Activated T-helper 1 cell treated with anti-CD3 and anti-CD28 coated beads, Interleukin-12 subunit alpha, Interleukin-12 subunit beta, Interleukin-2, Interleukin-4 antibody, amounts not matched to agents 30 ng/mL and 10 ng/mL and 1 ng/mL, durations not matched to agents 14 hours and 24 hours and 36 hours (primary cell): Measurements from ENCODE around the gene CXCR6. TPM values are rescaled to one million over a fixed set of nuclear protein-coding genes. Genes with fewer than 3 reads are reported as not detected.

Source experiments
- DNase-seq: peaks from one replicate; pipeline ENCODE4 v3.0.0; 2021; ENCODE audit warnings: low spot score
- H3K27ac Mint-ChIP-seq: one replicate; pipeline ENCODE4 v1.8.0; 2021; ENCODE audit warnings: mild to moderate bottlenecking, mixed read lengths
- H3K27me3 Mint-ChIP-seq: one replicate; pipeline ENCODE4 v1.8.0; 2022; ENCODE audit warnings: mild to moderate bottlenecking, moderate library complexity, mixed read lengths; ENCODE audit not compliant: insufficient read depth
- H3K36me3 Mint-ChIP-seq: one replicate; pipeline ENCODE4 v1.8.0; 2021; ENCODE audit warnings: low read depth, mixed read lengths
- H3K4me1 Mint-ChIP-seq: one replicate; pipeline ENCODE4 v1.8.0; 2021; ENCODE audit warnings: low read depth, mixed read lengths
- H3K4me3 Mint-ChIP-seq: one replicate; pipeline ENCODE4 v1.8.0; 2021; ENCODE audit warnings: mild to moderate bottlenecking, moderate library complexity, mixed read lengths
- H3K9me3 Mint-ChIP-seq: one replicate; pipeline ENCODE4 v1.8.0; 2021; ENCODE audit warnings: mixed read lengths
- intact Hi-C: fragments of 100-400 bp; cut with micrococcal nuclease; formaldehyde crosslinking; loops from one replicate; pipeline ENCODE4 v1.15.1; 2024
- total RNA-seq: library from RNA; stranded (reverse); gene quantifications from 2 replicates; pipeline ENCODE4 v1.2.3, GENCODE V29; 2022

CXCR6 gene
- total RNA-seq, 1 donor from 2014 or later, result 27.2 TPM

- peaks cover 3% of the 10 kb centered on the region for H3K9me3 Mint-ChIP-seq
- H3K36me3 Mint-ChIP-seq, result peaks cover 65% of the 10 kb centered on the region
- no peak for DNase-seq
- H3K4me3 Mint-ChIP-seq, result peak overlapping the region; percentile 37
- no peaks in the 10 kb centered on the region for H3K27me3 Mint-ChIP-seq
- peaks cover 90% of the 10 kb centered on the region for H3K4me1 Mint-ChIP-seq
- intact Hi-C loops, result loop anchor here (5.0 kb wide), 1 partner anchor 313 kb away; no protein-coding TSS in a partner anchor
- H3K27ac Mint-ChIP-seq, result peak overlapping the region; percentile 92
These were observed 36.1 kb downstream of the CXCR6 start for GRCh38 chr3:45979378-45979777.

DNA sequence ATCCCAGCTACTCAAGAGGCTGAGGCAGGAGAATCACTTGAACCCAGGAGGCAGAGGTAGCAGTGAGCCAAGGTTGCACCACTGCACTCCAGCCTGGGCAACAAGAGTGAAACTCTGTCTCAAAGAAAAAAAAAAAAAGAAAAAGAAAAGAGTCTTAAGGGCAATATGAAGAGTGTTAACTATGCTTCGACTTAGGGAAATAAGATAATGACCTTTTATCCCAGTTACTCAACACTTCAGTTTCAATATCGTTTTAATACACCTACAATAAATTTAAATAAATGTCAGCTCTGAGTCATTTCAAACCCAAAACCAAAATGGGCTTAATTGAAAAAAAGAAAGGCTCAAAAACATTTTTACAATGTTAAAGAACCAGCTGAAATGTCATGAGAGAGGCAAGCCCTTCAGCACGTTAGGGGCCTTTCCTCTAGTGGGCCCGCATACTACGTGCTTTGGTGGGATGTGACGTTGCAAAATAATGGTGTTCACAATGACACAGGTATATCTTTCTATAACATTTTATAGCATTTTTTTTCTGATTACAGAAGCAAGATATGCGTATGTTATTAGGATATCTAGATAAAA is 37.1 kb downstream of the CXCR6 start:
- peaks cover 3% of the 10 kb centered on the region for H3K9me3 Mint-ChIP-seq
- intact Hi-C loops, result loop anchor here (1.0 kb wide), 3 partner anchors 8 to 37 kb away; partner anchors contain the start of gene CXCR6
- peak overlapping the region; percentile 37 for H3K4me3 Mint-ChIP-seq
- H3K27me3 Mint-ChIP-seq, result no peaks in the 10 kb centered on the region
- peaks cover 89% of the 10 kb centered on the region for H3K4me1 Mint-ChIP-seq
- H3K27ac Mint-ChIP-seq, result peak overlapping the region; percentile 92
- no peak for DNase-seq
- H3K36me3 Mint-ChIP-seq, result peaks cover 62% of the 10 kb centered on the region

- no peaks in the 10 kb centered on the region for H3K27me3 Mint-ChIP-seq
- peak overlapping the region; percentile 69 for H3K4me3 Mint-ChIP-seq
- H3K27ac Mint-ChIP-seq, result peak overlapping the region; percentile 92
- no peak for DNase-seq
- peaks cover 61% of the 10 kb centered on the region for H3K36me3 Mint-ChIP-seq
- peaks cover 3% of the 10 kb centered on the region for H3K9me3 Mint-ChIP-seq
- intact Hi-C loops, result loop anchor here (1.0 kb wide), 5 partner anchors 9 to 65 kb away; partner anchors contain the start of gene CXCR6
- H3K4me1 Mint-ChIP-seq, result peaks cover 89% of the 10 kb centered on the region
These were observed 37.6 kb downstream of the CXCR6 start for GRCh38 chr3:45980819-45981218.

DNA sequence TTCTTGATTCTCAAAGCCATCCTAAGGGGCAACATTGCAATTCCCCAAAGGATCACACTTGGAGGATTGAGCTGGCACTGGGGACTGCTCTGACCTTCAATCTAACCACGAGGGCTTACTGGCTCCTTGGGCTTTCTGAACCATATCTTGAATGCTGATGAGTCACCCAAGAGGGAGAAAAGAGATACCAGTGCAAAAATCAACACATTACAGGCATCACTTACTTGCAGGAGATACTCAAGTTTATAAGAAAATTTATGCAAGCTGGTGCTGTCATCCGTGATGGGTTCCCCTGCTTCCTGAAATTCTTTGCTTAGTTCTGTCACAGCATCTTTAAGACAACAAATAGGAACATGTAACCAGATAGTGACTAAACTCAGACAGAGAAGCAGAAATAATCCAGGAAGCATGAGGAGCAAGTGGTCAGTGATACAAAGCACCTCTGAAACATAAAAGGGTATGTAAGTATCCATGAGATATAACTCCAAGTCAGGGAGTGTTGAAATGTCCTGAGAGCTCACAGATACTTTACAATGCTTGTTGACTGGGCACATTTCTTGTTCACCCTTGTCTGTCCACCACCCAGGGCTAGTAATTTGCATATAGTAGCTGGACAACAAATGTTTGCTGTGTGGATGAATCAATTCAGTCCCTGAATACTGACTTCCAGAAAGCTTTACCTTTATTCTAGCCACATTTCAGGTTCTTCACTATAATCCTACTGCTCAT is 38.2 kb downstream of the CXCR6 start:
- H3K4me1 Mint-ChIP-seq, result peaks cover 89% of the 10 kb centered on the region
- no peaks in the 10 kb centered on the region for H3K27me3 Mint-ChIP-seq
- H3K36me3 Mint-ChIP-seq, result peaks cover 58% of the 10 kb centered on the region
- intact Hi-C loops, result loop anchor here (1.0 kb wide), 2 partner anchors 12 to 65 kb away; no protein-coding TSS in a partner anchor
- DNase-seq, result no peak
- peak overlapping the region; percentile 92 for H3K27ac Mint-ChIP-seq
- peaks cover 3% of the 10 kb centered on the region for H3K9me3 Mint-ChIP-seq
- peak overlapping the region; percentile 69 for H3K4me3 Mint-ChIP-seq

DNA sequence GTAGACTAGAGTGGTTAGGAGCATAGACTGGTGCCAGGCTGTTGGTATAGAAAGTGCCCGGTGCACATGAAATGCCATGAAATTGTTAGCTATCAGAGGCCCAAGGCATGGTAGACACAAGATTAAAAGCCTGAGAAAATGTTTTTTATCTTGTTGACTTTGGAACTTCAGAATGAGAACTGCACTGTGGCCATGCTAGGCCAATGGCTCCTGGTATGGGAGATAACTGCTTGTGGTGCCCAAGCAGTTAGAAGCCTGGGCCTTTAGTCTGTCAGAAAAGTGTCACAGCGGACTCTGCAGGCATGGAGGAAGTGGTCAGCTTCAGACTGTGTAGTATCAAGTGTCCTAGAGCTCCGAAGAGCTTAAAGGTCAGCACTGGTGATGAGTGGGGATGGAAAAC is 40.5 kb downstream of the CXCR6 start:
- no peaks in the 10 kb centered on the region for H3K9me3 Mint-ChIP-seq
- no peak for DNase-seq
- H3K36me3 Mint-ChIP-seq, result peaks cover 58% of the 10 kb centered on the region
- H3K4me3 Mint-ChIP-seq, result no peak overlapping the region
- H3K4me1 Mint-ChIP-seq, result peaks cover 87% of the 10 kb centered on the region
- H3K27ac Mint-ChIP-seq, result no peak overlapping the region
- no peaks in the 10 kb centered on the region for H3K27me3 Mint-ChIP-seq
- intact Hi-C loops, result no loop called here

- H3K4me1 Mint-ChIP-seq, result peaks cover 87% of the 10 kb centered on the region
- H3K27me3 Mint-ChIP-seq, result no peaks in the 10 kb centered on the region
- H3K27ac Mint-ChIP-seq, result peak overlapping the region; percentile 45
- no peak for DNase-seq
- intact Hi-C loops, result no loop called here
- H3K36me3 Mint-ChIP-seq, result peaks cover 57% of the 10 kb centered on the region
- no peaks in the 10 kb centered on the region for H3K9me3 Mint-ChIP-seq
- H3K4me3 Mint-ChIP-seq, result no peak overlapping the region
These were observed 41.4 kb downstream of the CXCR6 start for GRCh38 chr3:45984331-45985312.

DNA sequence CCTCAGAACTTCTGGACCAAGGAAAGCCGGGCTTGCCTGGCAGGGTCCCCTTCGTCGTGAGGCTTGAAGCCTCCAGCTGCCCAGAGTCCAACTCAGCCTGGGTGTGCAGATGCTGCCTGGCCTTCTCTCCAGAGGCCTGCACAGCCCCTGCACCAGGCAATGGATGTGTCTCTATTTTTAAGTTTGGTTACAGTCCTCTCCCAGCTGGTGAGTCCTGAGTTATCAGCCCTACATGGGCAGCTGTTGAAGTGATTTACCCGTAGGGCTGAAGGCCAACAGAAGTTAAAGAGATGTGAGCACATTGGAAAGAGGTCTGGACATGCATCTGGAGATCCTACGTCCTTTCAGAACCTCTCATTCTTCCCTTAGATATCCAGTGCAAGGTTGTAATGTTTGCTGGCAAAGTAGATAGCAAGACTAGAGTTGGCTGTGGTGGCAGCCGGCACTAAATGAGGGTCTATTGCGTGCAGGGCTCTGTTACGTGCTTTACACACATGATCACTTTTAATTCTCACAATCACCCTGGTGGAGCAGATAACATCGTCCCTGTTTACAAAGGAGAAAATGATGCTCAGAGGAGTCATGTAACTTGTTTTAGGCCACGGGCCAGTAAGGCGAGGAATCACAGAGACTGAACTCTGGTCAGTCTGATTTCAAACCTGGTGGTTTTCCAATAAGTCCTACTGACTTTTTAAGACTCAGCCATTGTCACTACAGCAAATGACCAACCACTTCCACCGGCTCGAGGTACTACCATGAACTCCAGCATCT is 42.5 kb downstream of the CXCR6 start:
- intact Hi-C loops, result no loop called here
- Mint-ChIP-seq H3K36me3 (peaks cover 64% of the 10 kb centered on the region), H3K4me1 (peaks cover 87% of the 10 kb centered on the region), H3K9me3 (no peaks in the 10 kb centered on the region), H3K4me3 (no peak overlapping the region), H3K27me3 (no peaks in the 10 kb centered on the region), H3K27ac (no peak overlapping the region)
- DNase-seq, result no peak

DNA sequence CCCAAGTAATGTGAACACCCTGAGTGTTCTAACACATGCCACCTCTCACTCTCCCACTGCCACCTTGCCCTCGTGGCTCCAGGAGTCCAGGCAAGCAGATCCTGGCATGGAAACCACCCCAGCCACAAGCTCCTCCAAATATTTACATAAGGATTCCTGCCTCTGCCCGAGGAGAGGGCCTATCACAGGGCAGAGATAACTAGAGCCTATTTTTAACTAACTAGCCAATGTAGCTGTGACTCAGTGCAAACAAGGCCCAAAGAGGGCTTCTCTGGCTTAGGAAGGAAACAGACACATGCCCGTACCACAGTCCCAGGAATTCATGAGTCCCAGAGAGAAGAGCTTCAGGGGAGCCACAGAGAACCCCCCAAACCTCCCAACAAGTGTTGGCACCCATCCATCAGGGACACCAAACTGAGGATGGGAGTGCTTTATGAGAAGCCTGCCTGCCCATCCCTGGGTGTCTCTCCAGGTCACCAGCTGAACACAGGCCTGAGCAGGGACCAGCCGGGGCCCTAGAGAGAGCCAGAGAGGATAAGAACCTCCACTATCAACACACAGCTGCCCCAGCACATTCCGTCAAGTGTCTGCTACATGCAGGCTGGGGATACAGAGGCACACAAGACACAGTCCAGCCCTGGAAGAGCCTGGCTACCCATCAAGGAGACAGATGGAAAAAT is 43.2 kb downstream of the CXCR6 start:
- H3K4me1 Mint-ChIP-seq, result peaks cover 84% of the 10 kb centered on the region

GRCh38 chr3:45987368-45988291 is 44.4 kb downstream of the CXCR6 start:
- Mint-ChIP-seq H3K27ac (no peak overlapping the region), H3K27me3 (no peaks in the 10 kb centered on the region), H3K4me1 (peaks cover 90% of the 10 kb centered on the region), H3K36me3 (peaks cover 69% of the 10 kb centered on the region), H3K4me3 (no peak overlapping the region), H3K9me3 (no peaks in the 10 kb centered on the region)
- intact Hi-C loops, result no loop called here
- no peak for DNase-seq

More for the DNA sequence above, 43.2 kb downstream of the CXCR6 start:
- Mint-ChIP-seq H3K36me3 (peaks cover 63% of the 10 kb centered on the region), H3K9me3 (no peaks in the 10 kb centered on the region), H3K27me3 (no peaks in the 10 kb centered on the region), H3K4me3 (no peak overlapping the region), H3K27ac (peak overlapping the region; percentile 3)
- no peak for DNase-seq
- intact Hi-C loops, result no loop called here

DNA sequence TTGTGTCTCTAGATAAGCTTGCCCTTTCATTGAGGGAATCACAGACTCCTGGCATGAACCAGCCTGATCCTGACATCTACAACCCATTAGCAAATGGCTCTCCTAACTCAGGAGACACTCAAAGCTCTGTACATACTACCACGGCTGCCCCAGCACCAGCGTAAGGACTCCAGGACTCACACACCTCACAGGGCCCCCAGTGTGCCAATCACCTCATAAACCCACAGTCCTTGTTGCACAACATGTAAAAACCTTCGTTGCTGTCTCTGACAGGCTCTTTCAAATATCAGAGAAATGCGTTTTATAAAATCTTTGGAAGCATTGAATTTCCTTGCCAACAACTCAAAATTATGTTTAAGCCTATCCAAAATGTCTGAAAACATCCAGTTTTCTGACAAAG is 45.1 kb downstream of the CXCR6 start:
- peaks cover 66% of the 10 kb centered on the region for H3K36me3 Mint-ChIP-seq
- peak overlapping the region; percentile 61 for H3K27ac Mint-ChIP-seq
- H3K4me3 Mint-ChIP-seq, result no peak overlapping the region
- intact Hi-C loops, result no loop called here
- DNase-seq, result no peak
- no peaks in the 10 kb centered on the region for H3K9me3 Mint-ChIP-seq
- H3K4me1 Mint-ChIP-seq, result peaks cover 92% of the 10 kb centered on the region
- no peaks in the 10 kb centered on the region for H3K27me3 Mint-ChIP-seq

DNA sequence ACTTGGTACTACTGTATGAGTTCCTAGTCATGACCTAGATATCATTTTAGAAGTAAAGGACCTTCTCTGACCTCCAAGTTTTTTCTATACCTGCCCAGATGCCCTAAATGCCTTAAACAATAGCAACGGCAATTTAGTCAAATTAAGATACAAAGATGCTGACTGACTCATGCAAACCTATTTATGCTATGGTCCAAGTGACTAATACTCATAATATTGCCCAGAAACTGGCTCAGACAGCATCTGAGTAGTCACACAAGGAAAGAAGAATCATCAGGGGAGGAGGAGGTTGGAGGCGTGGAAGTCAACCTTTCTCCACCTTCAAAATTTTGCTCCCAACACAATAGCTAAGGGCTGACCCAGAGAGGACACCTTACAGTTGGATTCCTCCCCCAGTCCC is 45.5 kb downstream of the CXCR6 start:
- Mint-ChIP-seq H3K9me3 (no peaks in the 10 kb centered on the region), H3K4me3 (peak overlapping the region; percentile 20), H3K27ac (peak overlapping the region; percentile 4), H3K36me3 (peaks cover 64% of the 10 kb centered on the region), H3K4me1 (peaks cover 92% of the 10 kb centered on the region), H3K27me3 (no peaks in the 10 kb centered on the region)
- no peak for DNase-seq
- intact Hi-C loops, result no loop called here
